Measurements from ENCODE around the gene KDM2A. TPM values are rescaled to one million over a fixed set of nuclear protein-coding genes. Genes with fewer than 3 reads are reported as not detected.
"Not testable (repeated sequence)": the region's sequence is repeated elsewhere in the genome, so short reads cannot be mapped to it uniquely, and the experiment has no call there.

Gene KDM2A
- total RNA-seq, 1 experiment from 2014 or later = 59.9 TPM

DNA sequence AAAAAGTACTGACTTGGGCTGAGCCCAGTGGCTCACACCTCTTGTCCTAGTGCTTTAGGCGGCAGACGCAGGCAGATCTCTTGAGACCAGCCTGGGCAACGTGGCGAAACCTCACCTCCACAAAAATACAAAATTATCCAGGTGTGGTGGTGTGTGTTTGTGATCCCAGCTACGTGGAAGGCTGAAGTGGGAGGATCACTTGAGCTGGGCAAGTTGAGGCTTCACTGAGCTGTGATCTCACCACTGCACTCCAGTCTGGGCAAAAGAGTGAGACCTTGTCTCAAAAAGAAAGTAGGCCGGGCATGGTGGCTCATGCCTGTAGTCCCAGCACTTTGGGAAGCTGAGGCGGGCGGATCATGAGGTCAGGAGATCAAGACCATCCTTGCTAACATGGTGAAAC, 115.5 kb downstream of the KDM2A start:
- DNase-seq (ENCODE audit: low spot score) = not testable (repeated sequence)

DNA sequence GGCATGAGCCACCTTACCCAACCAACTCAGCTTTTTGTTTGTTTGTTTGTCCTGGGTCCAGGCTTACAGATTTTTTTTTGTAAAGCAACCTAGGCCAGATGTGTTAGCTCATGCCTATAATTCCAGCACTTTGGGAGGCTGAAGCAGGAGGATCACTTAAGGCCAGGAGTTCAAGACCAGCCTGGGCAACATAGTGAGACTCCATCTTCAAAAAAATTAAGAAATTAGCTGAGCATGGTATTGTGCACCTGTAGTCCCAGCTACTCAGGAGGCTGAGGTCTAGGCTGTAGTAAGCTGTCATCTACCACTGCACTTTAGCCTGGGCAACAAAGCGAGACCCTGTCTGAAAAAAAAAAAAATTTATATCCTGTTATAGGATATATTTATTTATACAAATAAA, 118.5 kb downstream of the KDM2A start:
- no peak for DNase-seq (ENCODE audit: low spot score)

DNA sequence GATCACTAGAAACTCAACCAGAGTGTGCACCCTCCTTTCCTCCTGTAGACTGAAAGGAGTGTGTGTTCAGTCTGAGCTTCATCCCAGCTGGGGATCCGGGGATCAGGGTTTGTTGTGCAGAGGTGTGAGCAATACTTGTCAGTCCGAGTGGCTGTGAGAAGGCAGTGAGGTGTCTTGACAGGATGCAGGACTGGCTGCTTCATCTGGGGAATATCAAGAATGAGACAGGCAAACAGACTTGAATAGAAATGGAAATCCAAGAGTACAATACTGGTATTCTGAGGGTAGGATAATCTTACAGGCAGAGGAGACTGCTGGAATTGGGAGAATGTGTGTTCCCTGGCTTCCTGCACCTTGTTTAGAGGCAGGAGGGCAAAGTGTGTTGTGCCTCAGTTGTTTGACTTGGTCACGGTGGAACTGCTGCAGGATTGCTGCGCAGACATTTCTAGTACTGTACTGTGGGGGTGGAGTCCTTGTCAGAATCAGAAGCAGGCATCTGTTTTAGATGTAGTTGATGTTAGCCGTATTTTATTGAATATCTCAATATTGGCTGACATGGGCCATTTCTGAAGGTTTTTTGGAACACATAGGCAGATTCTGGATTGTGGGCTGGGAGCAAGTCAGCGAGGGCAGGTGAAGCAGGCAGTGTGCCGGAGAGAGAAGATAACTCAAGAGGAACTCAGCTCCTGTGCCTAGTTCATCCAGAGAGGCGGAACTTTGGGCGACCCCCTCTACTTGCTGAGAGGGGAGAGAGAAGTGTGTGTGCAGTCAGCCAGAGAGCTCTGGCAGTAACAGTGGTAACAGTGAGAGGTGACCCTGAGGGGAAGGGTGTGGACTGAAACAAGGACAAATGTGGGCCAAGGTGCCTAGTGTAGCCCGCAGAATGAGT, 120.1 kb downstream of the KDM2A start:
- peak; percentile 31 for DNase-seq (ENCODE audit: low spot score)

DNA sequence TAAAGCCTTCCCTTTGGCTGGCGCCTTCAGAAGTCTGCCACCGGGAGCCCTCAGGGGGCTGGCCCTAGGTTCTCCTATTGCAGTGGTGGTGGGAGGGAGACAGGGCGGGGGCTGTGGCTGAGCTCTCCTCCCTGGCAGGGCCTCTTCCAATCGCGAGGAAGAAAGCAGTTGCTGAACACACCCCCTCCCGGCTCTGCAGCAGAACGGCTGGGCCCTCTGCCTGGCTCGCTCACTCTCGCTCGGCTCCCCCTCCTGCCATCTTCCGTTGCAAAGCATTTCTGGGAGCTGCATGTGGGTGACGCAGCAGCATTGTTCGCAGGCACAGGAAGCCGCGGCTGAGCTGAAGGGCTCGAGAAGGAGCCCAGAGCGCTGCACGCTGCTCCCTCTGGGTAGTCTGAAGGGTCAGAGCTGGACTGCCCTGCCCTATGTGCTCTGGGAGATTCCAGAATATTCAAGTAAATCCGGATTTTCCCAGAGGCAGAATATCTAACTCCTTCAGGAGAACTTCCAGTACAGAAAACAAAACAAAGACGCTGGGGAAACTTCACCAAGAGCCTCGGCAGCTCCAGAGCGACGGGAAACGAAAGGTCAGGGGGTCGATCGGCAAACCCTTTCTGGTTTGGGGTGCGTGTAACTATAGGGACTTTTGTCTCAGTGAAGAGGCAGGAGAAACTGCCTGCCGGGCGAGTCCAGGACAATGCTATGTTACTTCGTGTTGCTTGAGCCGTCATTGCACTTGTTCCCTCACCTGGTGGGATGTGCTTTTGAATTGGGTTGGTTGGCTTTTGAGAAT, 120.9 kb downstream of the KDM2A start:
- peak; percentile 98 for DNase-seq (ENCODE audit: low spot score)

DNA sequence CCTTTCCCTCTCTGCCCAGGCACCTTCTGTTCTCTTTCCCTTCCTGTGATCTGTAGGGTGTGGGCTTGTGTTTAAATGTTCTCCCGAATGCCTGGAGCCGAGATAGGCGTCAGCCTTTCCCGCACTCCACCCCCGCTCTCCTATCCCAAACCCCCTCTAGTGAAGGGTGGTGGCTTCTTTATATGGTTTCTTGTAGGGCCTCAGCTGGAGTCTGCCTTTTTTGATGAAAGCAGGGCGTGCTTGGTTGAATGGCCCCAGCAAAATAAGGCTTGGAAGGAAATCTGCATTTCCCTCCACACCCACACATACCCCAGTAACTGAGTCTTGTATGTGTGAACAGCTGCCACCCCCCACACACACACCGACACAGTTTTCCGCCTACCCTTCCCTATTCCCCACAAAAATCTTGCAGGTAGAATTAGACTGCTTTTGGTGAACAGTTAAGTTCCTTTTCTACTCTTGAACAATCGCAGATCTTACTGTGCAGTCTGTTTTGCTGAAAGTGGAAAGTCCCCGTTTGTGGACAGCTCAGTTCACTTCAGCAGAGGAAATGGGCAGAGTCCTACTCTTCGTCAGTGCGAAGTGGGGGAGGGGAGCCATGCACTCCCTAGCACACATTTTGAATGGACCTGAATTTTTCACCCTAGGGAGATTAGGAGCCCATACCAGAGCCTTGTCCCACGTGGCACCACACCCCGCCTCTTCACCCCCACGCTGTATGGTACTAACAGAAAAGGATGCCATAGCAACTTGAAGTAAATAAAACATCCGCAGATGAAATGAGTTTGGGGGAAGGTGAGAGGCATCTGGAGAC, 121.7 kb downstream of the KDM2A start:
- peak; percentile 92 for DNase-seq (ENCODE audit: low spot score)

DNA sequence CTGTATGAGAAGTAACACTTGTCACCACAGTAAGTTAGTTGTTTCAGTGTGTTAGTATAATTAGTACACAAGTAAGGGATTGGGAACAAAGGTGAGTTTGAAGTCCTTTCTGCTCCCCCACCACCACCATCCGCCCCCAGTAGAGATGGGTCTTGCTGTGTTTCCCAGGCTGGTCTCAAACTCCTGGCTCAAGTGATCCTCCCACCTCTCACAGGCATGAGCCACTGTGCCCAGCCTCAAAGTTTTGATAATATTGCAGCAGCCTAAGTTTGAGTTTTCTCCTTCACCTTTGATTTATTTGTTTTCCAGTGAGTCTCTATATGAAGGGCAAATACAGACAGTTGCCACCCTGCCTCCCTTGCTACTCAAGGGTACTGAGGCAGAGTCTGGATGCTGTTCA, 123.5 kb downstream of the KDM2A start:
- no peak for DNase-seq (ENCODE audit: low spot score)

DNA sequence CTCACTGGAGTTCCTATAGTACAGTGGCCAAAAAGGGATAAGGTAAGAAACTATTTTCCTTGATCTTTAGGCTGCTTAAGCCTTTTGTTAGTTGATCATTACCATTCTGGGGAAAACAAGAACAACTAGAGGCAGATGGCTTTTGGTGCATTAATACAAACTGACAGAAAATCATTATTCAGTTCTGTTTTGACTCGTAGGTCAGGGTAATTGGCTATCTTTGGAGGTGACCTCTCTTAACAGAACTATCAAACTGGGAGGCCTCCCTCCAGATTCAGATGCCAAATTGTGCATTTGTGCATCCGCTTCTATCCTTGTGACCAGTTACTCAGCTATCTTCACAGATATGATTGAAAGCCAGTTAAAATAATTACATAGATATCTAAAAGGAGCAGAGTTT, 124.0 kb downstream of the KDM2A start:
- DNase-seq (ENCODE audit: low spot score) = no peak

DNA sequence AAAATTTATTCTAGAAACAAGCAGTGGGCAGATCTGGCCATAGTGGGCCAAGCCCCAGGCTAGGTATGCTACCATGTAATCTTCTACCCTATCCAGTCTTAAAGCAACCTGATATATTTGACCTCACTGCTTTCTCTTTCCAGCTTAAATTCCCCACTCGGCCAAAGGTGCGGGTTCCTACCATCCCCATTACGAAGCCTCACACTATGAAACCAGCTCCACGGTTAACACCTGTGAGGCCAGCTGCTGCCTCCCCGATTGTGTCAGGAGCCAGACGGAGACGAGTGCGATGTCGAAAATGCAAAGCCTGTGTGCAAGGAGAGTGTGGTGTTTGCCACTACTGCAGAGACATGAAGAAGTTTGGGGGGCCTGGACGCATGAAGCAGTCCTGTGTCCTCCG, 126.0 kb downstream of the KDM2A start:
- no peak for DNase-seq (ENCODE audit: low spot score)

DNA sequence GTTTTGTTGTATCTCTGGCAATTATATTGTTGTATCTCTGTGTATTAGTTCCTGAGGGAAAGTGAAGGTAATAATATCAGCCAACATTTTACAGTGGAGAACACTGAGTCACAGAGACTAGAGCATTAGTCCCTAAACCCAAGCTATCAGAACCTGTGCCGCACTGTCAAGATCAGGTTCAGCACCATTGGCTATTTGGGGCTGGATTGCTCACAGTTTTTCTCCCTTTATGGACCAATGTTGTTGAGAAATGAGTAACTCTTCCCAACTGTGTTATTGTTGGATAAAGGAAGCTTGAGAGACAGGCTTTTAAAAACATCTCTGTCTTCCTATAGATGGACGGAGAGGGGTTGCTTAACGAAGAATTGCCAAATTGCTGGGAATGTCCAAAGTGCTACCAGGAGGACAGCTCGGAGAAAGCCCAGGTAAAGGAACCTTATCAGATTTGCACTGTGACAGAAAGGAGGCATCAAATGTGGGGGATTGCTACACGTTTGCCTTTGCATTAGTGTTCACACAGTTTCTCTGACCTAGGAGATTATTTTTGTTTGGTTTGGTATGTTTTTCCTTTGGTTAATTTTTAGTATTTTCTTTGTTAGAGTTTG, 129.0 kb downstream of the KDM2A start:
- DNase-seq (ENCODE audit: low spot score) = no peak

DNA sequence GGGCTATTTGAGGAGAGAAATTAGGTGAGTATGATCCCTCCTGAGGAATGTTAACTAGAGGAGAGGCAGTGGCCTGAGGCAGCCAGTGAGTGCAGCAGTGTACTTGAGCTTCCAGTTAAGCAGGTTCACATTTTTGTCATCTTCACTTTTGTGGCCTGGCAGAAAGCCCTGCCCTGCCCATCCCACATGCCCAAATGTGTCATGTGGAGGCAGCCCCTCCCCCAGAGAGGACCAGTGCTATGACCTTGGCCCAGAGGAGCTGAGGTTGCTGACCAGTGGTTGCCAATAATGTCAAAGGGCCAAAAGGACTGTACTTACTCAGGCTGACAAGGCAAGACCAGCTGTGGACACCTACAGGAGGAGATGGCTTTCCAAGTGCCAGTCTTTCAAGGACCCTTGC, 129.6 kb downstream of the KDM2A start:
- DNase-seq (ENCODE audit: low spot score) = peak; percentile 49

DNA sequence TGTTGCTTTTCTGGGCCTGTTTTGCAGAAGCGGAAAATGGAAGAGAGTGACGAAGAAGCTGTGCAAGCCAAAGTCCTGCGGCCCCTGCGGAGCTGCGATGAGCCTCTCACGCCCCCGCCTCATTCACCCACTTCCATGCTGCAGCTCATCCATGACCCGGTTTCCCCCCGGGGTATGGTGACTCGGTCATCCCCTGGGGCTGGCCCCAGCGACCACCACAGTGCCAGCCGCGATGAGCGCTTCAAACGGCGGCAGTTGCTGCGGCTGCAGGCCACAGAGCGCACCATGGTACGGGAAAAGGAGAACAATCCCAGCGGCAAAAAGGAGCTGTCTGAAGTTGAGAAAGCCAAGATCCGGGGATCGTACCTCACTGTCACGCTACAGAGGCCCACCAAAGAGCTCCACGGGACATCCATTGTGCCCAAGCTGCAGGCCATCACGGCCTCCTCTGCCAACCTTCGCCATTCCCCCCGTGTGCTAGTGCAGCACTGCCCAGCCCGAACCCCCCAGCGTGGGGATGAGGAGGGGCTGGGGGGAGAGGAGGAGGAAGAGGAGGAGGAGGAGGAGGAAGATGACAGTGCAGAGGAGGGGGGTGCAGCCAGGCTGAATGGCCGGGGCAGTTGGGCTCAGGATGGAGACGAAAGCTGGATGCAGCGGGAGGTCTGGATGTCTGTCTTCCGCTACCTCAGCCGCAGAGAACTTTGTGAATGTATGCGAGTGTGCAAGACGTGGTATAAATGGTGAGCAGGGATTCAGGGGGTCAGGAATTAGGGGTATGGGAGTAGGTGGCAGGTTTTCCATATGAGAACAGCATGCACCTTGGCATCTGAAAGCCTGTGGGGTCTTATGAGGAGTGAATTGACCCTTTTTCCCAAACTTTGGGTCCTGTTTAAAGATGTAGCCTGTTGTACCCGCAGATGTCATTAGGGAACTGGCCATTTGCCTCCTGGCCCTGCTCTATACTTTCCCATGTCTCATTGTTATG, 131.3 kb downstream of the KDM2A start:
- DNase-seq (ENCODE audit: low spot score) = no peak

DNA sequence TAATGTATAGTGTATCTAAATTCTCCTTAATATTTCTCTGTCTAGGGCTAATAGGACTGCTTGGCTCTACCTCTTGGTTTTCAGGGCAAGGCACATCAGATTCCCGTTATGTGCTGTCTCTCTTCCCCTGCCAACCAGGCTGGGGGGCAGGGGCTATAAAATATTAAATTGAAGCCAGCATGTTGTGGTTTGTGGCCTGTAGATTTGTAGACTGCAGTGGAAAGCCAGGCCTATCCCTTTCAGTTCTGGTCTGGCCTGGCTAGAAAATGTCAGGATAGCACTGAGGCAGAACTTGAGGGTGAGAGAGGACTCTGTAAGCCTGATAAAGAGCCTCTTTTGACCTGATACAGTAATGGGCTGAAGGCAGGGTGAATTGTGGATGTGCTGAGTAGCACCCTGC, 132.8 kb downstream of the KDM2A start:
- DNase-seq (ENCODE audit: low spot score) = no peak

DNA sequence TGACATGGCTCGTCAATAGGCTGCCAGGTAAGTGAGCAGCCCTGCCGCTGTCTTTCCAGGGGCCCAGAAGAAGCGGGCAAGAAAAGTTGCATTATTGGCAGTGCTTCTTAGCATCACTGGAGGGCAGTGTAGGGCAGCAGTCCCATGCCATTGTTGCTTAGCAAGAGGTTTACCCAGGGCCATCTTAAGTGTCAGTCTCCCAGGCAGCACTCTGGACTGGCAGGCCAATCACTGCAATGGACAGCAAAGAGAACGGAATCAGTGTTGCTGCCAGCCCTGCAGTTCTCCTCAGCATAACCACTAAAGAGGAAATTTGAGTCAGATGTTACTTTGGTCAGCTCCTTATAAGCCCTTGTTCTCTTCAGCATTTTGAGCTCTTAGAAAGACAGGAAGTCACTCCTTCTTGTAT, 133.8 kb downstream of the KDM2A start:
- peak; percentile 58 for DNase-seq (ENCODE audit: low spot score)

DNA sequence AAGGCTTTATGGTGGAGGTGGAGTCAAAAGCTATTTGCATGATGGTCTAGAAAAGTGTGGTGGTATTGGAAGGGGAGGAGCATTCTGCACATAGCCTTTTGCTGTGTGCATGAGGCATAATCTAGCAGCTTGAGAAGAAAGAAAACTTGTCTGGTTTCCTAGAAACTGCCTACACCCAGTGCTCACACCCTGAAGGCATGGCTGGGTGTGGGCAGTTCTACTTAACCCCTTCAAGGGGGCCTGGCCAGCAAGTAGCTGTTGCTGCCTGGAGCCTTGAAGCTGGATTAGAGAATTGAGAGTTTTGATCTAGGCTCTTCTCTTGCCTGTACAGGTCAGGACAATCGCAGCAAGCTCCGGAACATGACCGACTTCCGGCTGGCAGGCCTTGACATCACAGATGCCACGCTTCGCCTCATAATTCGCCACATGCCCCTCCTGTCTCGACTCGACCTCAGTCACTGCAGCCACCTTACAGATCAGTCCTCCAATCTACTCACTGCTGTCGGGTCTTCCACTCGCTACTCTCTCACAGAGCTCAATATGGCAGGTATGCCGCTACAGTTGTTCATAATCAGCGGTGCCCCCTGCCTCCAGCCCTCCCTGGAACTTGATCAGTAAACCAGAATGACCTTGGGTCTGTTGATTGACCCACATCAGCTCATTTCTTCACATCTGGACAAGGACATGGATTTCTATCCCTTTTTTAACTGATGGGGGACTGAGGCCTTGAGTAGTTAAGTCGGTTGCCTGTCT, 135.0 kb downstream of the KDM2A start:
- no peak for DNase-seq (ENCODE audit: low spot score)

DNA sequence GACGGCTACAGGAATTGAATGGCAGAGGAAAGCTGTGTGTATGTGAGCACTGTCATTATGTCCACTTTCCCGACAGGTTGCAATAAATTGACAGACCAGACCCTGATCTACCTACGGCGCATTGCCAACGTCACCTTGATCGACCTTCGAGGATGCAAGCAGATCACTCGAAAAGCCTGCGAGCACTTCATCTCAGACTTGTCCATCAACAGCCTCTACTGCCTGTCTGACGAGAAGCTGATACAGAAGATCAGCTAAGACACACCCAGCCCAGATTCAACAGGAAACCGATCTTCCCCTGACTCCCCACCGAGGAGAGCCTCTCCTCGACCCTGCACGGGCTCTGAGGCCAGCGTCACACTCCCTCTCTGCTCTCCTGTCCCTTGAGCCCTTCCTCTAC, 135.7 kb downstream of the KDM2A start:
- no peak for DNase-seq (ENCODE audit: low spot score)

DNA sequence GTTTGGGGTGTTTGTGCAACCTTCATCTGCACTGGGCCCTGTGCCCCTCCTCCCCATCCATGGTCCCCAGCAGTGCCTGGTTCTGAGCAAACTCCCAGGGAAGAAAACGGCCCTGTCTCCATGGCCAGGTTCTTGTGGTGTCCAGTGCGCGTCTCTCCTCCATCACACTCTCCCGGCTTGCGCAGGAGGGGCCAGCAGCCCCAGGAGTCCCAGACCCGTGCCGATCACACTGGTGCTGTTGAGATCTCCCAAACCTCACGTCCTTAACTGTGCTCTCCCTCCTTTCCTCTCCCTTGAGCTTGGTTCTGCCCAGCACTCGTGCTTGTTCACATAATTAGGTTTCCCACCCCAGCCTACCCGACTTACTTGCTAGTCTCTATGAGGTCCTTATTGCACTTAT, 136.3 kb downstream of the KDM2A start:
- DNase-seq (ENCODE audit: low spot score) = no peak

DNA sequence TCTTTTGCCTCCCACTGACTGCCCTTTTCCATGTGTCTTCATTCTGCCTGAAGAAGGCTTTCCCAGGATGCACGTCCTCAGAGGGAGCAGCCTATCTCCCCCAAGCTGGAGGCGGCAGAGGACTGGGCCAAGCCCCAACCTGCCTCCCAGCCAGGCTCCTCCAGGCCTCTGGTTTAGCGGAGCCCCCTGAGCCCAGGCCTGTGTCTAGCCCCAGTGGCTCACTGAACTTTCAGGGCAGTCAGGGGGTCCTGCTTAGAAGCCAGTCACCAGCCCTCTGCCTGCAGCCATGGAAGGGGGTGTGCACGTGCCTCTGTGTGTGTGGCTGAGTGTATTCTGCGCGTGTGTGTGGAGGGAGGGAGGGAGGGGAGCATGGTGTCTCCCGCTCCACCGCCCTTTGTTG, 136.8 kb downstream of the KDM2A start:
- DNase-seq (ENCODE audit: low spot score) = no peak

DNA sequence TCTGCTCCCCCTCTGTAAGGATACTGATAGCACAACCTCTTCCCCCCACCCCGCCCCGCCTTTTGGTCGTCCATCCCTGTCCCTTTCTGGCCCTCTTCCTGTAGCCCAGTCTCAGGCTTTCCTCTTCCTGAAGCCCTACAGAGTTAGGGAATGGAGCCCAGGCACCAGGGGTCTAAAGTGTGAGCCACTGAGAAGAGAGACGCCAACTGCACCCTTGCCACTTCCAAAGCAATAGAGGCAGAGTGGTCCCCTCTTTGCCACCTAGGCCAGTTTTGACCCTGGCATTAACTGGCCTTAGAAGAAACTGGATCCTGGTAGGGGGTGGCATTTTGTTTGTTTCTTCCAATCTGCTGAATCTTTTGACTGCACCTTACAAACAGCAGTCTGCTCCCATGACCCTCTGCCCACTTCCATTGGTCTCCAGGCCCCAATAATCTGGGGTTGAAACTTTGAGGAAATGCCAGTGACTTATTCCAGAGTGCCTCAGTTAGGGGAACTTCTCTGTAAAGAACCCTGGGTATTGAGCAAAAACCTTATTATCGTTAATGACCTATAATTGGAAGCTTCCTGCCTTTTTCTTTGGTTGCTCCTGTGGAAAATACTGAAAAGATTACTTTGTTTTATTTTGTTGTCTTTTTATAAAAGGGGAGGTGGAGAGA, 137.5 kb downstream of the KDM2A start:
- no peak for DNase-seq (ENCODE audit: low spot score)

DNA sequence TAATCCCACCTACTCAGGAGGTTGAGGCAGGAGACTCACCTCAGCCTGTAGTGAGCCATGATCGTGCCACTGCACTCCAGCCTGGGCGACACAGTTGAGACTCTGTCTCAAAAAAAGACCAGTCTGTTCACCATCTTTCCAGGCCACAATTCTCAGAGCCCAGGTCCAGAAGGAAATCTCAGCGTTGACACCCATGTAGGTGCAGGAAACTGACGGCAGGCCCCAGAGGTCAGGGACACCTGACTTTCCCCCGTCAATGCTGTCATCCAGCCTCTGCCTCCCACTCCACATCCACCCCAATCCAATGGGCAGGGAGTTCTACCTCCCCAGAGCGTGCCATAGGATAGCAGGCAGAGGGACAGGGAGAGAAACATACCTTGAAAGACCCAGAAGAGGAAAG, 141.3 kb downstream of the KDM2A start:
- no peak for DNase-seq (ENCODE audit: low spot score)

Data from HT-29 (cell line).